ENCODE measurements around the gene OR52K1.

OR52K1 gene

GRCh38 chr11:4453118-4453517 is 29.3 kb upstream of the OR52K1 start:
- ChIA-PET POLR2A (no interaction called here), CTCF (no interaction called here)
- TF ChIP-seq CTCF (IDR thresholded peaks at IDR 0.05; ENCODE audit: insufficient read depth, low read length, missing control alignments) = no peak
- no peak overlapping the region for H3K4me3 ChIP-seq (ENCODE audit: low read depth, low read length)
- no peak for DNase-seq (ENCODE audit: low read depth, low spot score)

GRCh38 chr11:4454021-4454420 is 28.4 kb upstream of the OR52K1 start:
- POLR2A ChIA-PET = no interaction called here
- H3K4me3 ChIP-seq (ENCODE audit: low read depth, low read length) = no peak overlapping the region
- CTCF ChIA-PET = no interaction called here
- no peak for TF ChIP-seq CTCF (IDR thresholded peaks at IDR 0.05; ENCODE audit: insufficient read depth, low read length, missing control alignments)
- no peak for DNase-seq (ENCODE audit: low read depth, low spot score)

GRCh38 chr11:4455419-4455818 is 27.0 kb upstream of the OR52K1 start:
- no peak for TF ChIP-seq CTCF (IDR thresholded peaks at IDR 0.05; ENCODE audit: insufficient read depth, low read length, missing control alignments)
- ChIA-PET POLR2A (no interaction called here), CTCF (no interaction called here)
- no peak overlapping the region for H3K4me3 ChIP-seq (ENCODE audit: low read depth, low read length)
- DNase-seq (ENCODE audit: low read depth, low spot score) = no peak

- CTCF ChIA-PET = no interaction called here
- no peak for TF ChIP-seq CTCF (IDR thresholded peaks at IDR 0.05; ENCODE audit: insufficient read depth, low read length, missing control alignments)
These were observed 22.9 kb upstream of the OR52K1 start for GRCh38 chr11:4459500-4459899.

GRCh38 chr11:4460151-4460550 is 22.3 kb upstream of the OR52K1 start:
- CTCF ChIA-PET = no interaction called here
- no peak overlapping the region for H3K4me3 ChIP-seq (ENCODE audit: low read depth, low read length)
- DNase-seq (ENCODE audit: low read depth, low spot score) = no peak
- POLR2A ChIA-PET = no interaction called here
- no peak for TF ChIP-seq CTCF (IDR thresholded peaks at IDR 0.05; ENCODE audit: insufficient read depth, low read length, missing control alignments)

More at GRCh38 chr11:4459500-4459899, 22.9 kb upstream of the OR52K1 start:
- no peak for DNase-seq (ENCODE audit: low read depth, low spot score)
- no peak overlapping the region for H3K4me3 ChIP-seq (ENCODE audit: low read depth, low read length)
- POLR2A ChIA-PET = no interaction called here

- ChIA-PET CTCF (interaction anchor here (1.1 kb wide), 1 partner anchor 277 kb away, joined by 4 read pairs; no protein-coding TSS in a partner anchor), POLR2A (no interaction called here)
- H3K4me3 ChIP-seq (ENCODE audit: low read depth, low read length) = no peak overlapping the region
- no peak for DNase-seq (ENCODE audit: low read depth, low spot score)
- TF ChIP-seq CTCF (IDR thresholded peaks at IDR 0.05; ENCODE audit: insufficient read depth, low read length, missing control alignments) = no peak
These were observed 18.0 kb upstream of the OR52K1 start for GRCh38 chr11:4464216-4465159.

Measured in AG04449 (cell line).